HepG2 (cell line): ENCODE data around the gene DOCK3.

Experiments
- CEBPB ChIP-seq: IDR thresholded peaks from 2 replicates; pipeline ENCODE4 v1.6.1; 2011; ENCODE audit warnings: low read depth, low read length, improper control_type of control experiment, borderline replicate concordance
- EZH2 ChIP-seq: conservative IDR thresholded peaks from 2 replicates; pipeline ENCODE4 v1.6.1; 2012; ENCODE audit warnings: mild to moderate bottlenecking, low read depth, low read length, moderate library complexity
- JARID2 ChIP-seq: sonication (generic); formaldehyde crosslinking; IDR thresholded peaks from 2 replicates; pipeline ENCODE4 v1.8.1; 2023; ENCODE audit warnings: missing genetic modification reagents, inconsistent platforms; ENCODE audit not compliant: insufficient replicate concordance
- JUNB ChIP-seq: sonication (generic); formaldehyde crosslinking; IDR thresholded peaks from 2 replicates; pipeline ENCODE4 v1.8.0; 2022; ENCODE audit warnings: missing genetic modification reagents, mild to moderate bottlenecking, borderline replicate concordance
- MYC ChIP-seq: sonication (generic); formaldehyde crosslinking; IDR thresholded peaks from 2 replicates; pipeline ENCODE4 v1.9.0; 2021; ENCODE audit warnings: missing genetic modification reagents, borderline replicate concordance
- POLR2A ChIP-seq, 2 experiments: IDR thresholded peaks; 2 replicates each; pipeline ENCODE4 v1.6.1; 2011; ENCODE audit warnings: low read depth in 2 of 2, low read length in 2 of 2, mild to moderate bottlenecking in 1 of 2, moderate library complexity in 1 of 2; ENCODE audit not compliant: insufficient read depth in 1 of 2
- RAD21 ChIP-seq: fragments of 450-650 bp; formaldehyde crosslinking; IDR thresholded peaks from 2 replicates; pipeline ENCODE4 v1.5.0; 2020; ENCODE audit warnings: mild to moderate bottlenecking
- SP1 ChIP-seq, 2 experiments: fragments of 450-650 bp in 1 of 2; sonication (generic) in 1 of 2; formaldehyde crosslinking in 1 of 2; IDR thresholded peaks; 2 replicates each; pipeline versions ENCODE4 v1.4.0 to v1.6.1; 2016 to 2020; ENCODE audit warnings: missing genetic modification reagents in 1 of 2
- TARDBP ChIP-seq: sonication (generic); formaldehyde crosslinking; IDR thresholded peaks from 2 replicates; pipeline ENCODE4 v1.8.0; 2022; ENCODE audit warnings: mild to moderate bottlenecking, missing genetic modification reagents
- TF ChIP-seq, protein P1 (sequence below): sonication (generic); formaldehyde crosslinking; IDR thresholded peaks from 2 replicates; pipeline ENCODE4 v1.8.1; 2022; ENCODE audit warnings: low read depth, mild to moderate bottlenecking, missing genetic modification reagents
- TF ChIP-seq, protein P2 (sequence below): sonication (generic); formaldehyde crosslinking; IDR thresholded peaks from 2 replicates; pipeline ENCODE4 v1.5.0; 2020; ENCODE audit warnings: mild to moderate bottlenecking, missing genetic modification reagents, moderate library complexity
- TF ChIP-seq, protein P3 (sequence below): sonication (generic); formaldehyde crosslinking; IDR thresholded peaks from 2 replicates; pipeline ENCODE4 v1.9.0; 2021; ENCODE audit warnings: missing genetic modification reagents, mild to moderate bottlenecking, borderline replicate concordance
- TF ChIP-seq, protein P4 (sequence below): sonication (generic); formaldehyde crosslinking; IDR thresholded peaks from 2 replicates; pipeline ENCODE4 v1.5.1; 2020; ENCODE audit warnings: missing genetic modification reagents, mild to moderate bottlenecking, borderline replicate concordance
- TF ChIP-seq, protein P5 (sequence below): sonication (generic); formaldehyde crosslinking; IDR thresholded peaks from 2 replicates; pipeline ENCODE4 v1.8.0; 2022; ENCODE audit warnings: missing genetic modification reagents, mild to moderate bottlenecking, moderate library complexity, borderline replicate concordance

DNA sequence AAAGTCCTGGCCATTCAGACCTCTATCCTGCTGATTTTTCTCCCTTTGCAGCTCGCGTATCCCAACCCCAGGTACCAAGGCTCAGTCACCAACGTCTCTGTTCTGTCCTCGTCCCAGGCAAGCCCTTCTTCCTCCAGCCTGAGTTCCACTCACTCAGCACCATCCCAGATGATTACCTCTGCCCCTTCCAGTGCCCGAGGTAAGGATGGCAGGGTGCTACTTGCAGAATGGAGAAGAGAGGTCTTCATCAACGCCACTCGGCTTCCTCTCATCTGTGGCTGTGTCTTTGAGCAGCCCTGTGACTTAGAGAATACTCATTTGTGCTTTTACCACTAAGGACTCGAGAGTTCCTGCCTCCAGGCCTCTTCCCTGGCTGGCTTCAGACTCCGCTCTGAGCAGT, 687.7 kb downstream of the DOCK3 start:
- TF ChIP-seq, protein P1, sequence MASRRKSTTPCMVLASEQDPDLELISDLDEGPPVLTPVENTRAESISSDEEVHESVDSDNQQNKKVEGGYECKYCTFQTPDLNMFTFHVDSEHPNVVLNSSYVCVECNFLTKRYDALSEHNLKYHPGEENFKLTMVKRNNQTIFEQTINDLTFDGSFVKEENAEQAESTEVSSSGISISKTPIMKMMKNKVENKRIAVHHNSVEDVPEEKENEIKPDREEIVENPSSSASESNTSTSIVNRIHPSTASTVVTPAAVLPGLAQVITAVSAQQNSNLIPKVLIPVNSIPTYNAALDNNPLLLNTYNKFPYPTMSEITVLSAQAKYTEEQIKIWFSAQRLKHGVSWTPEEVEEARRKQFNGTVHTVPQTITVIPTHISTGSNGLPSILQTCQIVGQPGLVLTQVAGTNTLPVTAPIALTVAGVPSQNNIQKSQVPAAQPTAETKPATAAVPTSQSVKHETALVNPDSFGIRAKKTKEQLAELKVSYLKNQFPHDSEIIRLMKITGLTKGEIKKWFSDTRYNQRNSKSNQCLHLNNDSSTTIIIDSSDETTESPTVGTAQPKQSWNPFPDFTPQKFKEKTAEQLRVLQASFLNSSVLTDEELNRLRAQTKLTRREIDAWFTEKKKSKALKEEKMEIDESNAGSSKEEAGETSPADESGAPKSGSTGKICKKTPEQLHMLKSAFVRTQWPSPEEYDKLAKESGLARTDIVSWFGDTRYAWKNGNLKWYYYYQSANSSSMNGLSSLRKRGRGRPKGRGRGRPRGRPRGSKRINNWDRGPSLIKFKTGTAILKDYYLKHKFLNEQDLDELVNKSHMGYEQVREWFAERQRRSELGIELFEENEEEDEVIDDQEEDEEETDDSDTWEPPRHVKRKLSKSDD, result no peak
- TF ChIP-seq POLR2A (IDR thresholded peaks at IDR 0.05; ENCODE audit: insufficient read depth in 1 of 2, low read depth in 2 of 2, low read length in 2 of 2) (no peak), TARDBP (CRISPR knock-in tag) (no peak), MYC (CRISPR knock-in tag) (no peak), JUNB (CRISPR knock-in tag) (no peak), EZH2 (no peak), CEBPB (no peak), JARID2 (CRISPR knock-in tag) (no peak), RAD21 (CRISPR knock-in tag) (no peak), SP1 (IDR thresholded peaks at IDR 0.05) (no peak), SP1 (CRISPR knock-in tag; IDR thresholded peaks at IDR 0.05) (no peak)
- TF ChIP-seq, protein P2, sequence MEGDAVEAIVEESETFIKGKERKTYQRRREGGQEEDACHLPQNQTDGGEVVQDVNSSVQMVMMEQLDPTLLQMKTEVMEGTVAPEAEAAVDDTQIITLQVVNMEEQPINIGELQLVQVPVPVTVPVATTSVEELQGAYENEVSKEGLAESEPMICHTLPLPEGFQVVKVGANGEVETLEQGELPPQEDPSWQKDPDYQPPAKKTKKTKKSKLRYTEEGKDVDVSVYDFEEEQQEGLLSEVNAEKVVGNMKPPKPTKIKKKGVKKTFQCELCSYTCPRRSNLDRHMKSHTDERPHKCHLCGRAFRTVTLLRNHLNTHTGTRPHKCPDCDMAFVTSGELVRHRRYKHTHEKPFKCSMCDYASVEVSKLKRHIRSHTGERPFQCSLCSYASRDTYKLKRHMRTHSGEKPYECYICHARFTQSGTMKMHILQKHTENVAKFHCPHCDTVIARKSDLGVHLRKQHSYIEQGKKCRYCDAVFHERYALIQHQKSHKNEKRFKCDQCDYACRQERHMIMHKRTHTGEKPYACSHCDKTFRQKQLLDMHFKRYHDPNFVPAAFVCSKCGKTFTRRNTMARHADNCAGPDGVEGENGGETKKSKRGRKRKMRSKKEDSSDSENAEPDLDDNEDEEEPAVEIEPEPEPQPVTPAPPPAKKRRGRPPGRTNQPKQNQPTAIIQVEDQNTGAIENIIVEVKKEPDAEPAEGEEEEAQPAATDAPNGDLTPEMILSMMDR (CRISPR knock-in tag), result no peak
- TF ChIP-seq, protein P3, sequence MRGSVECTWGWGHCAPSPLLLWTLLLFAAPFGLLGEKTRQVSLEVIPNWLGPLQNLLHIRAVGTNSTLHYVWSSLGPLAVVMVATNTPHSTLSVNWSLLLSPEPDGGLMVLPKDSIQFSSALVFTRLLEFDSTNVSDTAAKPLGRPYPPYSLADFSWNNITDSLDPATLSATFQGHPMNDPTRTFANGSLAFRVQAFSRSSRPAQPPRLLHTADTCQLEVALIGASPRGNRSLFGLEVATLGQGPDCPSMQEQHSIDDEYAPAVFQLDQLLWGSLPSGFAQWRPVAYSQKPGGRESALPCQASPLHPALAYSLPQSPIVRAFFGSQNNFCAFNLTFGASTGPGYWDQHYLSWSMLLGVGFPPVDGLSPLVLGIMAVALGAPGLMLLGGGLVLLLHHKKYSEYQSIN, result no peak
- TF ChIP-seq, protein P4, sequence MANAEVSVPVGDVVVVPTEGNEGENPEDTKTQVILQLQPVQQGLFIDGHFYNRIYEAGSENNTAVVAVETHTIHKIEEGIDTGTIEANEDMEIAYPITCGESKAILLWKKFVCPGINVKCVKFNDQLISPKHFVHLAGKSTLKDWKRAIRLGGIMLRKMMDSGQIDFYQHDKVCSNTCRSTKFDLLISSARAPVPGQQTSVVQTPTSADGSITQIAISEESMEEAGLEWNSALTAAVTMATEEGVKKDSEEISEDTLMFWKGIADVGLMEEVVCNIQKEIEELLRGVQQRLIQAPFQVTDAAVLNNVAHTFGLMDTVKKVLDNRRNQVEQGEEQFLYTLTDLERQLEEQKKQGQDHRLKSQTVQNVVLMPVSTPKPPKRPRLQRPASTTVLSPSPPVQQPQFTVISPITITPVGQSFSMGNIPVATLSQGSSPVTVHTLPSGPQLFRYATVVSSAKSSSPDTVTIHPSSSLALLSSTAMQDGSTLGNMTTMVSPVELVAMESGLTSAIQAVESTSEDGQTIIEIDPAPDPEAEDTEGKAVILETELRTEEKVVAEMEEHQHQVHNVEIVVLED (CRISPR knock-in tag), result no peak
- TF ChIP-seq, protein P5, sequence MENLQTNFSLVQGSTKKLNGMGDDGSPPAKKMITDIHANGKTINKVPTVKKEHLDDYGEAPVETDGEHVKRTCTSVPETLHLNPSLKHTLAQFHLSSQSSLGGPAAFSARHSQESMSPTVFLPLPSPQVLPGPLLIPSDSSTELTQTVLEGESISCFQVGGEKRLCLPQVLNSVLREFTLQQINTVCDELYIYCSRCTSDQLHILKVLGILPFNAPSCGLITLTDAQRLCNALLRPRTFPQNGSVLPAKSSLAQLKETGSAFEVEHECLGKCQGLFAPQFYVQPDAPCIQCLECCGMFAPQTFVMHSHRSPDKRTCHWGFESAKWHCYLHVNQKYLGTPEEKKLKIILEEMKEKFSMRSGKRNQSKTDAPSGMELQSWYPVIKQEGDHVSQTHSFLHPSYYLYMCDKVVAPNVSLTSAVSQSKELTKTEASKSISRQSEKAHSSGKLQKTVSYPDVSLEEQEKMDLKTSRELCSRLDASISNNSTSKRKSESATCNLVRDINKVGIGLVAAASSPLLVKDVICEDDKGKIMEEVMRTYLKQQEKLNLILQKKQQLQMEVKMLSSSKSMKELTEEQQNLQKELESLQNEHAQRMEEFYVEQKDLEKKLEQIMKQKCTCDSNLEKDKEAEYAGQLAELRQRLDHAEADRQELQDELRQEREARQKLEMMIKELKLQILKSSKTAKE (CRISPR knock-in tag), result no peak
